RWPE1 (cell line): ENCODE results near the gene STN1.

Source experiments
- CTCF ChIA-PET: fragments of 350-600 bp; sonication (Branson Sonifier 250); formaldehyde crosslinking; extraction: SDS; loops from one replicate; lab custom pipeline; 2021; lab: Yijun Ruan, JAX
- POLR2A ChIA-PET: fragments of 400-600 bp; formaldehyde crosslinking; extraction: SDS; loops from one replicate; lab custom pipeline; 2020; ENCODE audit warnings: antibody characterized with exemption; ENCODE audit not compliant: low non-redundant PET; lab: Yijun Ruan, JAX
- DNase-seq: peaks from one replicate; pipeline ENCODE4 v3.0.0; 2012; ENCODE audit warnings: low spot score
- H3K27ac ChIP-seq: fragments of 450-650 bp; 2 replicates; pipeline ENCODE4 v1.5.1; 2017
- TF ChIP-seq, protein P1 (sequence below): fragments of 450-650 bp; conservative IDR thresholded peaks from 2 replicates; pipeline ENCODE4 v1.5.1; 2017; ENCODE audit warnings: low read depth, mild to moderate bottlenecking

Gene STN1

DNA sequence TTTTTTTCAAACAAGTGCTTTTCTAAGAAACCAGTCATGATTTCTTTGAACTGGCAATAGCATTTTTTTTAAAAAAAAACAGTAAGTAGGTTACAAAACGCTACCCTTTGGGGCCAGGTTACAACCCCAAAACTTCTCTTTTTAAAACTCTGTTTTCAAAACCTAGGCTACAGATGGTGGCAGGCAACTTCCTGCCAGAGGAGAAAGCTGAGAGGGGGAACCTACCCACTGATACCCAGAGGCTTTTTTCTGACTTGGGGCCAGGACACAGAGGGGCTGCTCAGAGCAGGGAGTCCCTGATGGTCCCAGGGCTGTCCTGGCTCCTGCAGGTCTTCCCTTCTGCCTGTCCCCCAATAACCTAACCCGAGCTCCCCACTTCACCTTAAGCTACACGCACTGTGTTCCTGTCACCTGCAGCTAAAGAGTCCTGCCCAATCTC lies 6.9 kb downstream of the STN1 start:
- ChIA-PET POLR2A (interaction anchor here (0.7 kb wide), 2 partner anchors 76 to 138 kb away, joined by 3 to 9 read pairs; no protein-coding TSS in a partner anchor), CTCF (interaction anchor here (0.6 kb wide), 3 partner anchors 23 to 107 kb away, joined by 3 to 5 read pairs (median 4); no protein-coding TSS in a partner anchor)
- TF ChIP-seq, protein P1, sequence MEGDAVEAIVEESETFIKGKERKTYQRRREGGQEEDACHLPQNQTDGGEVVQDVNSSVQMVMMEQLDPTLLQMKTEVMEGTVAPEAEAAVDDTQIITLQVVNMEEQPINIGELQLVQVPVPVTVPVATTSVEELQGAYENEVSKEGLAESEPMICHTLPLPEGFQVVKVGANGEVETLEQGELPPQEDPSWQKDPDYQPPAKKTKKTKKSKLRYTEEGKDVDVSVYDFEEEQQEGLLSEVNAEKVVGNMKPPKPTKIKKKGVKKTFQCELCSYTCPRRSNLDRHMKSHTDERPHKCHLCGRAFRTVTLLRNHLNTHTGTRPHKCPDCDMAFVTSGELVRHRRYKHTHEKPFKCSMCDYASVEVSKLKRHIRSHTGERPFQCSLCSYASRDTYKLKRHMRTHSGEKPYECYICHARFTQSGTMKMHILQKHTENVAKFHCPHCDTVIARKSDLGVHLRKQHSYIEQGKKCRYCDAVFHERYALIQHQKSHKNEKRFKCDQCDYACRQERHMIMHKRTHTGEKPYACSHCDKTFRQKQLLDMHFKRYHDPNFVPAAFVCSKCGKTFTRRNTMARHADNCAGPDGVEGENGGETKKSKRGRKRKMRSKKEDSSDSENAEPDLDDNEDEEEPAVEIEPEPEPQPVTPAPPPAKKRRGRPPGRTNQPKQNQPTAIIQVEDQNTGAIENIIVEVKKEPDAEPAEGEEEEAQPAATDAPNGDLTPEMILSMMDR = no peak
- H3K27ac ChIP-seq = peak overlapping the region; percentile 72
- DNase-seq = no peak

DNA sequence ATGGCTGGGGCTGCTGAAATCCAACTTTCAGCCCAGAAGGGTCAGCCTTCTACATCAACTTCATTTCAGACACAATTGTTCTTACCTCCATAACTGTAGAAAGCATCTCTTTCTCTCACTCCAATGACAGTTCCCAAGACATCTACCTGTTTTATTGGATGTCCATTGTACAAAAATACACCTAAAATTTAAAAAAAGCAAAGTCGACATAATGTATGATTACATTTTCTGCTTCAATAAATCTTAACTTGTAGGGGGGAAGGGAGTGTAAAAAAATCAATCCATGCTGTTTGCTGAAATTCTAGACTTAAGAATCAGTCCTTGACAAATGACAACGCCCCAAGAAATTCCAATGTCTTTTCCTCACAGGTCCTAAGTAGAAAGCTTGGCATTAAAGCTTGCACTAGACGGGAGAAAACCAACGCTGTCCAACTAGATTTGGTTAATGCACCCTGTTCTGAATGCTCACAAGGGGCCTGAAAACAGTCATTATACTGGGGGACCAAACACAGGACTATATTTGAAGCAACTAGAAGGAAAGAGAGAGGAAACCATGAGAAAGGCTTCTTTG lies 7.5 kb downstream of the STN1 start:
- POLR2A ChIA-PET = interaction anchor here (0.7 kb wide), 2 partner anchors 76 to 138 kb away, joined by 3 to 9 read pairs; no protein-coding TSS in a partner anchor
- CTCF ChIA-PET = interaction anchor here (0.6 kb wide), 2 partner anchors 25 to 108 kb away, joined by 3 to 5 read pairs; no protein-coding TSS in a partner anchor
- TF ChIP-seq, protein P1 = no peak
- DNase-seq = no peak
- peak overlapping the region; percentile 45; the same call in 1 of the 2 replicates for H3K27ac ChIP-seq

DNA sequence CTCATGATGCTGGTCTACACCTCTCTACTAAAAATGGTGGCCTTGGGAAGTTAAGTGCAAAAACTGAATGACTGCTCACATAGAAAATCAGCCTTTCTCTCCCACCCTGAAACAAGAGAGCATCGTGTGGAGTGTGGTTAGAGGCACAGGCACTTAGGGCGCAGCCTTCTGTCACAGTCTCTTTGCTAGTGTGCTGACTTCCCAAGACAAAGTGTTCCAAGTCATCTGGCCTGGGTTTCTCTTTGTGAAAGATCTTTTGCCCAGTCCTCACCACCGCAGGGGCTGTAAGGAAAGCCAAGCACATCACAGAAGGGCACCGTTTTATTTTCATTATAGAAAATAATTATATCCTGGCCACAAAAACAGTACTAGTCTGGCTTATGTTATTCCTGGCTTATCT lies 12.5 kb downstream of the STN1 start:
- H3K27ac ChIP-seq = no peak overlapping the region
- no peak for DNase-seq
- TF ChIP-seq, protein P1 = no peak
- POLR2A ChIA-PET = no interaction called here
- CTCF ChIA-PET = no interaction called here

DNA sequence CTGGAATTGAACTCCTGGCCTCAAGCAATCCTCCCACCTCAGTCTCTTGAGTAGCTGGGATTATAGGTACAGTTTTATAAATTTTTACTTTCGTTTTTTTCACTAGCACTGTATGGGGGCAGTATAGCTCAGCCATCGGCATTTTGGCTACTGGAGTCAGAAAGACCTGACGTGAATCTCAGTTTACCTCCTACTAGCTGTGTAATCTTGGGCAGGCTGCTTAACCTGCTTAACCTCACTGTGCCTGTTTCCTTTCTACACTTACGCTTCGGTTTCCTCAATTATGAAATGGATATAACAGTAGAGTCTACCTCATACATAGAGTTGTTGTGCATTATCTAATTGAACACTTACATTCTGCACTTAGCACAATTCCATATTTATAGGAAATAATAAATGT lies 16.7 kb downstream of the STN1 start:
- ChIA-PET POLR2A (no interaction called here), CTCF (interaction anchor here (1.7 kb wide), 1 partner anchor 13 kb away, joined by 4 read pairs; no protein-coding TSS in a partner anchor)
- DNase-seq = no peak
- TF ChIP-seq, protein P1 = no peak
- no peak overlapping the region for H3K27ac ChIP-seq

DNA sequence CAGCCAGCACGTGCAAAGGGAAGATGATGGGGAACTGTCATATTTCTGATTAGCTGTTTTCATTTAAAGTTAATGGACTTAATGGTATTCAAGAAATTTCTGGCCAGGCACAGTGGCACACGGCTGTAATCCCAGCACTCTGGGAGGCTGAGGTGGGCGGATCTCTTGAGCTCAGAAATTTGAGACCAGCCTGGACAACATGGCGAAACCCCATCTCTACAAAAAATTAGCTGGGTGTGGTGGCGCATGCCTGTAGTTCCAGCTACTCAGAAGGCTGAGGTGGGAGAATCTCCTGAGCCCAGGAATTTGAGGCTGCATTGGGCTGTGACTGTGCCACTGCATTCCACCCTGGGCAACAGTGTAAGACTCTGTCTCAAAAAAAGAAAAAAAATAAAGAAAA lies 18.7 kb downstream of the STN1 start:
- TF ChIP-seq, protein P1 = no peak
- CTCF ChIA-PET = interaction anchor here (0.6 to 1.3 kb wide), 3 partner anchors 11 to 413 kb away, joined by 3 to 5 read pairs (median 4); no protein-coding TSS in a partner anchor
- POLR2A ChIA-PET = interaction anchor here (0.6 kb wide), 2 partner anchors 9 to 409 kb away, joined by 3 to 4 read pairs; no protein-coding TSS in a partner anchor
- H3K27ac ChIP-seq = peak overlapping the region; percentile 65
- no peak for DNase-seq

DNA sequence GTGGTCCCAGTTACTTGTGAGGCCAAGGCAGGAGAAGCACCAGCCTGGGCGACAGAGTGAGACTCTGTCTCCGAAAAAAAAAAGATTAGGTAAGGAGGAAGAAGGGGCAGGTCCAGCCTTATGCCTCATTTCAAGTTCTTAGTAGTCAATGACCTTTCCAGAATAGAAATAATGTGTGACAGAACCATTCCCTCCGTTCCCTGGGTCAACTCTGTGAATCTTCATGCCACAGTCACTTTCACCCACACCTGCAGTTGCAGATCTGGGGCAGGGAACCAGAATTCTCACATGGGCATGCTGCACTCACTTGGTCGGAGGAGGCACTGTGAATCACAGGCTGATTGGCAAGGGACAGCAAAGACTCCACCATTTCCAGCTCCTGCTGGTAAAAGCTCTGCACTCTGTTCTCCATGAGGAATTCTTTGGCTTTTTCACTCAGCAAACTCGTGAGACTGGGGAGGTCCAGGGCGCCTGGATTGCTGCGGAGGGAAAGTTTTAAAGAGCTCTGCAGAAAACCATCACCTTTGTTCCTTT lies 20.7 kb downstream of the STN1 start:
- CTCF ChIA-PET = interaction anchor here (1.2 kb wide), 1 partner anchor 351 kb away, joined by 3 read pairs; no protein-coding TSS in a partner anchor
- TF ChIP-seq, protein P1 = no peak
- POLR2A ChIA-PET = no interaction called here
- H3K27ac ChIP-seq = peak overlapping the region; percentile 47
- no peak for DNase-seq
